Endodermal cell (in vitro differentiated cells): ENCODE results near the gene PRRX2. TPM values are rescaled to one million over a fixed set of nuclear protein-coding genes. Genes with fewer than 3 reads are reported as not detected.

ENCODE experiments used
- DNase-seq: peaks from one replicate; pipeline ENCODE4 v3.0.0-alpha.2; 2017
- H3K27ac ChIP-seq: 2 replicates; pipeline ENCODE4 v1.5.1; 2013; ENCODE audit warnings: mild to moderate bottlenecking, low read depth, low read length, moderate library complexity
- H3K27me3 ChIP-seq: 2 replicates; pipeline ENCODE4 v1.6.1; 2013; ENCODE audit warnings: mild to moderate bottlenecking, low read length, moderate library complexity; ENCODE audit not compliant: insufficient read depth, control insufficient read depth, poor library complexity, severe bottlenecking
- H3K36me3 ChIP-seq: 2 replicates; pipeline ENCODE4 v1.7.0; 2013; ENCODE audit warnings: mild to moderate bottlenecking, low read length, moderate library complexity; ENCODE audit not compliant: control insufficient read depth, insufficient read depth
- H3K4me1 ChIP-seq: one replicate; pipeline ENCODE4 v1.7.0; 2013; ENCODE audit warnings: low read length; ENCODE audit not compliant: control insufficient read depth, insufficient read depth
- H3K4me3 ChIP-seq: 2 replicates; pipeline ENCODE4 v1.5.1; 2013; ENCODE audit warnings: mild to moderate bottlenecking, low read length, moderate library complexity
- H3K9ac ChIP-seq: 2 replicates; pipeline ENCODE4 v1.6.1; 2013; ENCODE audit warnings: mild to moderate bottlenecking, low read length, moderate library complexity; ENCODE audit not compliant: poor library complexity, severe bottlenecking; ENCODE audit errors: extremely low read depth
- H3K9me3 ChIP-seq: 2 replicates; pipeline ENCODE4 v1.6.1; 2013; ENCODE audit warnings: mild to moderate bottlenecking, low read length, moderate library complexity; ENCODE audit not compliant: control insufficient read depth
- H3K27ac Mint-ChIP-seq: 2 replicates; pipeline ENCODE4 v1.8.0; 2020; ENCODE audit warnings: mixed read lengths
- H3K27me3 Mint-ChIP-seq: 2 replicates; pipeline ENCODE4 v1.8.0; 2021; ENCODE audit warnings: mild to moderate bottlenecking, mixed read lengths; ENCODE audit not compliant: insufficient read depth
- H3K36me3 Mint-ChIP-seq: 2 replicates; pipeline ENCODE4 v1.8.0; 2020; ENCODE audit warnings: low read depth, mixed read lengths
- H3K4me1 Mint-ChIP-seq: 2 replicates; pipeline ENCODE4 v1.8.0; 2020; ENCODE audit warnings: mixed read lengths
- H3K4me3 Mint-ChIP-seq: 2 replicates; pipeline ENCODE4 v1.8.0; 2020; ENCODE audit warnings: mild to moderate bottlenecking, moderate library complexity, mixed read lengths
- H3K9me3 Mint-ChIP-seq: 2 replicates; pipeline ENCODE4 v1.8.0; 2020; ENCODE audit warnings: mild to moderate bottlenecking, mixed read lengths
- CTCF ChIP-seq: fragments of 200-600 bp; sonication (generic); conservative IDR thresholded peaks from 2 replicates; pipeline ENCODE4 v1.5.0; 2021; ENCODE audit warnings: antibody characterized with exemption, mild to moderate bottlenecking
- WGBS, 2 experiments: methylation state at CpG; one replicate each; pipeline versions ENCODE4 v1.1.5 to v1.1.7; 2013; ENCODE audit warnings: missing lambda C conversion rate in 2 of 2, mixed read lengths in 1 of 2; ENCODE audit not compliant: insufficient coverage in 1 of 2, insufficient read length in 1 of 2; 5-methylcytosine and 5-hydroxymethylcytosine counted together
- total RNA-seq, 2 donors: library from RNA; stranded (reverse); fragmentation: NEBNext Ultra II Directional in 1 of 2; extraction: Animal tissue kit (Norgen Biotek cat#: 25700) in 1 of 2; gene quantifications; 2 replicates in 1 of 2; 3 replicates in 1 of 2; pipeline ENCODE4 v1.2.1, GENCODE V29; 2021

PRRX2 gene
- total RNA-seq, 2 donors from 2014 or later = 1.0 to 3.8 TPM

GRCh38 chr9:129672702-129673101 is 7.3 kb downstream of the PRRX2 start:
- H3K9ac ChIP-seq = no peak overlapping the region
- Mint-ChIP-seq H3K27me3 (peaks cover 4% of the 10 kb centered on the region), H3K27ac (no peak overlapping the region), H3K9me3 (no peaks in the 10 kb centered on the region), H3K36me3 (no peaks in the 10 kb centered on the region), H3K4me1 (peaks cover 4% of the 10 kb centered on the region), H3K4me3 (no peak overlapping the region)
- no peak for TF ChIP-seq CTCF
- no peaks in the 10 kb centered on the region for H3K9me3 ChIP-seq
- DNase-seq = no peak
- no peak overlapping the region for H3K27ac ChIP-seq
- H3K36me3 ChIP-seq = no peaks in the 10 kb centered on the region
- H3K4me3 ChIP-seq = no peak overlapping the region
- 91 to 95% methylated on average over 6 to 8 of the region's 8 CpGs for WGBS, 2 experiments
- peaks cover under 1% of the 10 kb centered on the region for H3K27me3 ChIP-seq
- H3K4me1 ChIP-seq = no peaks in the 10 kb centered on the region

- 78 to 91% methylated on average over 5 to 12 of the region's 12 CpGs for WGBS, 2 experiments
- Histone ChIP-seq H3K9me3 (no peaks in the 10 kb centered on the region), H3K9ac (no peak overlapping the region), H3K27me3 (no peaks in the 10 kb centered on the region), H3K36me3 (no peaks in the 10 kb centered on the region), H3K4me1 (no peaks in the 10 kb centered on the region), H3K4me3 (no peak overlapping the region), H3K27ac (no peak overlapping the region)
- peaks cover 4% of the 10 kb centered on the region for H3K27me3 Mint-ChIP-seq
- no peak overlapping the region for H3K4me3 Mint-ChIP-seq
- no peak overlapping the region for H3K27ac Mint-ChIP-seq
- no peaks in the 10 kb centered on the region for H3K9me3 Mint-ChIP-seq
- no peaks in the 10 kb centered on the region for H3K36me3 Mint-ChIP-seq
- no peak for DNase-seq
- no peak for TF ChIP-seq CTCF
- peaks cover 4% of the 10 kb centered on the region for H3K4me1 Mint-ChIP-seq
Measured at GRCh38 chr9:129673602-129674001, 8.2 kb downstream of the PRRX2 start.

- Histone ChIP-seq H3K27me3 (no peaks in the 10 kb centered on the region), H3K4me3 (no peak overlapping the region), H3K9me3 (no peaks in the 10 kb centered on the region), H3K9ac (no peak overlapping the region), H3K36me3 (no peaks in the 10 kb centered on the region), H3K27ac (no peak overlapping the region), H3K4me1 (no peaks in the 10 kb centered on the region)
- DNase-seq = no peak
- Mint-ChIP-seq H3K4me1 (peaks cover 4% of the 10 kb centered on the region), H3K36me3 (no peaks in the 10 kb centered on the region), H3K27me3 (peaks cover 4% of the 10 kb centered on the region), H3K27ac (no peak overlapping the region), H3K9me3 (no peaks in the 10 kb centered on the region), H3K4me3 (no peak overlapping the region)
- 85 to 89% methylated on average over 7 of the region's 7 CpGs for WGBS, 2 experiments
- TF ChIP-seq CTCF = no peak
Measured at GRCh38 chr9:129674229-129674628, 8.8 kb downstream of the PRRX2 start.
